ENCODE results near the gene NOPCHAP1.

- TF ChIP-seq CTCF (IDR thresholded peaks at IDR 0.05; ENCODE audit: low read depth, low read length) (no peak), POLR2A (IDR thresholded peaks at IDR 0.05; ENCODE audit: extremely low read depth, insufficient read length) (no peak), MYC (IDR thresholded peaks at IDR 0.05; ENCODE audit: low read depth, low read length) (no peak)
These were observed 30.4 kb upstream of the NOPCHAP1 start for GRCh38 chr12:104955703-104956102.

Data from NB4 (cell line).